Smooth muscle cell (in vitro differentiated cells): ENCODE measurements around the gene MAGEB16. TPM values are rescaled to one million over a fixed set of nuclear protein-coding genes. Genes with fewer than 3 reads are reported as not detected.

ENCODE experiments used
- DNase-seq: peaks from one replicate; lab custom pipeline; 2025; ENCODE audit not compliant: unreplicated experiment; lab: John Stamatoyannopoulos, UW
- H2AFZ ChIP-seq: fragments of 200-600 bp; sonication (generic); 2 replicates; pipeline ENCODE4 v1.6.0; 2016; ENCODE audit warnings: antibody characterized with exemption, low read depth, mild to moderate bottlenecking
- H3F3A ChIP-seq: fragments of 200-600 bp; sonication (generic); 2 replicates; pipeline ENCODE4 v1.6.0; 2017; ENCODE audit warnings: antibody characterized with exemption, low read depth
- H3K27ac ChIP-seq: fragments of 200-600 bp; sonication (generic); 2 replicates; pipeline ENCODE4 v1.5.1; 2016; ENCODE audit warnings: low read depth, mild to moderate bottlenecking
- H3K27me3 ChIP-seq: fragments of 200-600 bp; sonication (generic); 2 replicates; pipeline ENCODE4 v1.6.1; 2016; ENCODE audit warnings: low read depth, mild to moderate bottlenecking
- H3K36me3 ChIP-seq: fragments of 200-600 bp; sonication (generic); 2 replicates; pipeline ENCODE4 v1.5.1; 2016; ENCODE audit warnings: low read depth
- H3K4me1 ChIP-seq: fragments of 200-600 bp; sonication (generic); 2 replicates; pipeline ENCODE4 v1.5.1; 2016; ENCODE audit warnings: low read depth
- H3K4me2 ChIP-seq: fragments of 200-600 bp; sonication (generic); 2 replicates; pipeline ENCODE4 v1.6.0; 2016; ENCODE audit warnings: mild to moderate bottlenecking
- H3K4me3 ChIP-seq: fragments of 200-600 bp; sonication (generic); 2 replicates; pipeline ENCODE4 v1.5.1; 2016; ENCODE audit warnings: mild to moderate bottlenecking
- H3K79me2 ChIP-seq: fragments of 200-600 bp; sonication (generic); 2 replicates; pipeline ENCODE4 v1.6.0; 2016; ENCODE audit warnings: low read depth, mild to moderate bottlenecking
- H3K9ac ChIP-seq: fragments of 200-600 bp; sonication (generic); 2 replicates; pipeline ENCODE4 v1.6.0; 2016; ENCODE audit warnings: low read depth
- H3K9me3 ChIP-seq: fragments of 200-600 bp; sonication (generic); replicated peaks from 2 replicates; pipeline ENCODE4 v1.5.1; 2016; ENCODE audit warnings: low read depth
- H4K20me1 ChIP-seq: fragments of 200-600 bp; sonication (generic); 2 replicates; pipeline ENCODE4 v1.6.0; 2016; ENCODE audit warnings: low read depth
- CTCF ChIP-seq: fragments of 200-600 bp; sonication (generic); IDR thresholded peaks from 2 replicates; pipeline ENCODE4 v1.5.1; 2017; ENCODE audit warnings: borderline replicate concordance, mild to moderate bottlenecking, antibody characterized with exemption; ENCODE audit not compliant: insufficient read depth, poor library complexity, severe bottlenecking
- WGBS: methylation state at CpG from one replicate; pipeline ENCODE4 v1.1.7; 2016; ENCODE audit warnings: low lambda C conversion rate; 5-methylcytosine and 5-hydroxymethylcytosine counted together
- polyA plus RNA-seq: library from polyadenylated mRNA; unstranded; fragments of >200 nt; fragmentation: Nextera tagmentation; extraction: Ambion mirVana; gene quantifications from 2 replicates; pipeline ENCODE4 v1.2.1, GENCODE V29; 2016
- total RNA-seq: library from RNA; depleted of rRNA; stranded (reverse); fragments of >200 nt; gene quantifications from 2 replicates; pipeline ENCODE4 v1.2.3, GENCODE V29; 2014

MAGEB16 gene
- total and polyA plus RNA-seq, 2 experiments from 2014 or later: not detected

- Histone ChIP-seq H3K4me1 (no peaks in the 10 kb centered on the region), H3K27ac (no peak overlapping the region), H3K4me3 (no peak overlapping the region), H3F3A (no peaks in the 10 kb centered on the region), H2AFZ (no peak overlapping the region), H3K9ac (no peak overlapping the region), H3K9me3 (no peaks in the 10 kb centered on the region), H3K79me2 (no peaks in the 10 kb centered on the region), H3K36me3 (no peaks in the 10 kb centered on the region), H3K4me2 (no peak overlapping the region), H4K20me1 (no peaks in the 10 kb centered on the region), H3K27me3 (no peaks in the 10 kb centered on the region)
- no peak for DNase-seq
- no peak for TF ChIP-seq CTCF
- WGBS: 76% methylated on average over 4 of the region's 4 CpGs
These were observed 49.6 kb downstream of the MAGEB16 start for GRCh38 chrX:35847736-35848135.

Other genes starting within 250 kb of the MAGEB16 start
- 0.04 TPM in 2 replicates for gene CFAP47, start 121.4 kb downstream of the MAGEB16 start, total RNA-seq
- 0.22 TPM in 1 of 2 replicates, not detected in the other for gene CFAP47, start 121.4 kb downstream of the MAGEB16 start, polyA plus RNA-seq